Natural killer cell (primary cell): Measurements from ENCODE around the gene EPC2. TPM values are rescaled to one million over a fixed set of nuclear protein-coding genes. Genes with fewer than 3 reads are reported as not detected.
"Not testable (repeated sequence)": the region's sequence is repeated elsewhere in the genome, so short reads cannot be mapped to it uniquely, and the experiment has no call there.

ENCODE experiments used
- ATAC-seq, 3 donors: fragments of 150-1000 bp in 2 of 3; fragments of 200-7000 bp in 1 of 3; cut with Tn5 transposase; 1 replicate in 1 of 3; 2 replicates in 2 of 3; pipeline ENCODE4 v1.10.0; 2021; ENCODE audit warnings: mild to moderate bottlenecking in 2 of 3, moderate library complexity in 2 of 3
- DNase-seq, 2 donors: peaks; one replicate each; pipeline versions ENCODE4 v3.0.0 to v3.0.0-alpha.2; 2013 to 2021; ENCODE audit warnings: mixed read lengths in 1 of 2
- H3K27ac ChIP-seq: one replicate; pipeline ENCODE4 v1.5.1; 2013; ENCODE audit warnings: mild to moderate bottlenecking, low read length
- H3K27me3 ChIP-seq: one replicate; pipeline ENCODE4 v1.6.1; 2013; ENCODE audit warnings: low read length; ENCODE audit not compliant: control insufficient read depth, insufficient read depth
- H3K36me3 ChIP-seq: one replicate; pipeline ENCODE4 v1.6.1; 2013; ENCODE audit warnings: low read length; ENCODE audit not compliant: control insufficient read depth, insufficient read depth
- H3K4me1 ChIP-seq: one replicate; pipeline ENCODE4 v1.6.1; 2013; ENCODE audit warnings: low read length; ENCODE audit not compliant: control insufficient read depth, insufficient read depth
- H3K4me3 ChIP-seq: one replicate; pipeline ENCODE4 v1.5.1; 2013; ENCODE audit warnings: low read length
- H3K9me3 ChIP-seq: one replicate; pipeline ENCODE4 v1.6.1; 2013; ENCODE audit warnings: low read length; ENCODE audit not compliant: control insufficient read depth, insufficient read depth
- H3K27ac Mint-ChIP-seq, 2 donors: one replicate each; pipeline ENCODE4 v1.8.0; 2022; ENCODE audit warnings: mild to moderate bottlenecking in 2 of 2, mixed read lengths in 2 of 2, moderate library complexity in 1 of 2
- H3K27me3 Mint-ChIP-seq, 2 donors: one replicate each; pipeline ENCODE4 v1.8.0; 2022; ENCODE audit warnings: low read depth in 2 of 2, mixed read lengths in 2 of 2
- H3K36me3 Mint-ChIP-seq: one replicate; pipeline ENCODE4 v1.8.0; 2022; ENCODE audit warnings: mixed read lengths
- H3K4me1 Mint-ChIP-seq, 2 donors: one replicate each; pipeline ENCODE4 v1.8.0; 2022; ENCODE audit warnings: mixed read lengths in 2 of 2
- H3K4me3 Mint-ChIP-seq: one replicate; pipeline ENCODE4 v1.8.0; 2022; ENCODE audit warnings: mild to moderate bottlenecking, moderate library complexity, mixed read lengths
- H3K9me3 Mint-ChIP-seq, 2 donors: one replicate each; pipeline ENCODE4 v1.8.0; 2022; ENCODE audit warnings: mixed read lengths in 2 of 2
- CTCF ChIP-seq: fragments of 200-600 bp; IDR thresholded peaks from one replicate; pipeline ENCODE4 v1.8.0; 2022; ENCODE audit warnings: antibody characterized with exemption
- WGBS: methylation state at CpG from one replicate; pipeline ENCODE4 v1.1.7; 2013; ENCODE audit warnings: missing lambda C conversion rate; ENCODE audit not compliant: insufficient coverage; 5-methylcytosine and 5-hydroxymethylcytosine counted together
- intact Hi-C: fragments of 100-400 bp; cut with micrococcal nuclease; formaldehyde crosslinking; loops from one replicate; pipeline ENCODE4 v1.14.2; 2022
- total RNA-seq, 4 donors: library from RNA; stranded (reverse); fragments of 120-200 nt in 1 of 4; gene quantifications; one replicate each; pipeline versions ENCODE4 v1.2.3 to v1.2.4, GENCODE V29; 2013 to 2022

EPC2 gene
- total RNA-seq, 3 donors from 2014 or later (not counting 1 experiment from before 2014, with no cell fraction given): 64.6 to 76.3 (median 66.1) TPM

GRCh38 chr2:148781544-148781943 lies 137.0 kb downstream of the EPC2 start:
- DNase-seq (no peak), ATAC-seq (no peak)
- Mint-ChIP-seq H3K27me3 (no peaks in the 10 kb centered on the region), H3K4me3 (no peak overlapping the region), H3K36me3 (peaks cover 27% of the 10 kb centered on the region), H3K9me3 (no peaks in the 10 kb centered on the region), H3K4me1 (peaks cover 5 to 6% of the 10 kb centered on the region in 2 donors), H3K27ac (peak overlapping the region in 1 of 2 donors; percentile 48)
- Histone ChIP-seq H3K4me3 (no peak overlapping the region), H3K27me3 (no peaks in the 10 kb centered on the region), H3K36me3 (peaks cover 51% of the 10 kb centered on the region), H3K27ac (no peak overlapping the region), H3K9me3 (no peaks in the 10 kb centered on the region), H3K4me1 (no peaks in the 10 kb centered on the region)
- intact Hi-C loops: no loop called here
- no peak for TF ChIP-seq CTCF
- WGBS: 93% methylated on average over 4 of the region's 5 CpGs

- H3K9me3 Mint-ChIP-seq: no peaks in the 10 kb centered on the region
- Histone ChIP-seq H3K27ac (no peak overlapping the region), H3K4me1 (no peaks in the 10 kb centered on the region), H3K36me3 (peaks cover 34% of the 10 kb centered on the region), H3K4me3 (no peak overlapping the region), H3K27me3 (no peaks in the 10 kb centered on the region), H3K9me3 (no peaks in the 10 kb centered on the region)
- H3K27ac Mint-ChIP-seq: no peak overlapping the region
- DNase-seq (no peak), ATAC-seq (no peak)
- peaks cover 13% of the 10 kb centered on the region for H3K36me3 Mint-ChIP-seq
- peaks cover 0 to 12% of the 10 kb centered on the region in 2 donors for H3K4me1 Mint-ChIP-seq
- no peak for TF ChIP-seq CTCF
- H3K4me3 Mint-ChIP-seq: no peak overlapping the region
- intact Hi-C loops: no loop called here
- no peaks in the 10 kb centered on the region for H3K27me3 Mint-ChIP-seq
Measured at GRCh38 chr2:148789059-148789458, 144.5 kb downstream of the EPC2 start.

- 98% methylated on average over 3 of the region's 5 CpGs for WGBS
- ATAC-seq, H3K9me3 Mint-ChIP-seq, DNase-seq, H3K27ac Mint-ChIP-seq, H3K4me1 ChIP-seq, H3K4me3 ChIP-seq, H3K27me3 Mint-ChIP-seq, H3K4me3 Mint-ChIP-seq, H3K27ac ChIP-seq, intact Hi-C loops, H3K27me3 ChIP-seq, H3K36me3 Mint-ChIP-seq, H3K9me3 ChIP-seq: not testable (repeated sequence)
- H3K36me3 ChIP-seq: peaks cover 23% of the 10 kb centered on the region
- peaks cover 0 to 12% of the 10 kb centered on the region in 2 donors for H3K4me1 Mint-ChIP-seq
Measured at GRCh38 chr2:148790172-148790571, 145.6 kb downstream of the EPC2 start.

- Mint-ChIP-seq H3K9me3 (no peaks in the 10 kb centered on the region), H3K27me3 (peaks cover 5 to 12% of the 10 kb centered on the region in 2 donors), H3K27ac (no peak overlapping the region), H3K4me3 (no peak overlapping the region), H3K36me3 (no peaks in the 10 kb centered on the region), H3K4me1 (peaks cover 0 to 12% of the 10 kb centered on the region in 2 donors)
- Histone ChIP-seq H3K27me3 (no peaks in the 10 kb centered on the region), H3K4me3 (no peak overlapping the region), H3K9me3 (no peaks in the 10 kb centered on the region), H3K36me3 (no peaks in the 10 kb centered on the region), H3K27ac (no peak overlapping the region), H3K4me1 (no peaks in the 10 kb centered on the region)
- intact Hi-C loops: no loop called here
- TF ChIP-seq CTCF: no peak
- DNase-seq (no peak), ATAC-seq (no peak)
- WGBS: 92% methylated on average over 2 of the region's 2 CpGs
Measured at GRCh38 chr2:148794558-148794957, 150.0 kb downstream of the EPC2 start.
